HG03060 (cell line): ENCODE results near the gene MAP1A.

ENCODE experiments used
- ATAC-seq: cut with Tn5 transposase; IDR thresholded peaks from one replicate; pipeline ENCODE4 v1.9.1; 2021; ENCODE audit warnings: low read depth, moderate number of reproducible peaks; ENCODE audit not compliant: unreplicated experiment

Gene MAP1A

GRCh38 chr15:43517354-43518196, at the start of gene MAP1A:
MAP1A (plus strand) TSS chr15:43517608; CDS start chr15:43521474, 3,866 bp downstream.
- no peak for ATAC-seq

GRCh38 chr15:43469867-43470266, 47.5 kb upstream of the MAP1A start:
- no peak for ATAC-seq

DNA sequence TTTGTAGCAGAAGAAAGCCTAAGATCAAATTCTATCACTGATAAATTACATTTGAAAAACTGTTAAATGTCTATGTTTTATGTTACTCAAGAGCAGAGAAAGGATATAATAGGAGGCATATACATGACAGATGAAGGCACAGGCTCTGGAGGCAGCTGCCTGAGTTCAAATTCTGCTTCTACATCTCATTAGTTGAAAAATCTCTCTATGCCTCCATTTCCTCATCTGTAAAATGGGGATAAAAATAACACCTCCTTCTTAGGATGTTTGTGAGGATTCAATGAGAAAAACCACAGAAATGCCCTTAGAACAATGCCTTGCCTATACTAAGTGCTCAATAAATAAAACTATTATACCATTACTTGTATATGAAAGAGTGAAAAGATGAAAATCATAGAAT, 45.4 kb upstream of the MAP1A start:
- ATAC-seq = no peak

DNA sequence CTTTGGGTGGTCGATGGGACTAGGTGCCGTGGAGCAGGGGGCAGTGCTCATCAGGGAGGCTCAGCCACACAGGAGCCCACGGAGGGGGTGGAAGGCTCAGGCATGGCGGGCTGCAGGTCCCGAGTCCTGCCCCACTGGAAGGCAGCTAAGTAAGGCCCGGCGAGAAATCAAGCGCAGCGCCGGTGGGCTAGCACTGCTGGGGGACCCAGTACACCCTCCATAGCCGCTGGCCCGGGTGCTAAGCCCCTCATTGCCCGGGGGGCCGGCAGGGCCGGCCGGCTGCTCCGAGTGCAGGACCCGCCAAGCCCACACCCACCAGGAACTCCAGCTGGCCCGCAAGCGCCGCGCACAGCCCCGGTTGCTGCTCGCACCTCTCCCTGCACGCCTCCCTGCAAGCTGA, 43.5 kb upstream of the MAP1A start:
- no peak for ATAC-seq

GRCh38 chr15:43483297-43484128, 33.9 kb upstream of the MAP1A start:
- no peak for ATAC-seq

GRCh38 chr15:43484455-43484854, 33.0 kb upstream of the MAP1A start:
- ATAC-seq = no peak

GRCh38 chr15:43487271-43487895, 30.0 kb upstream of the MAP1A start:
- no peak for ATAC-seq

DNA sequence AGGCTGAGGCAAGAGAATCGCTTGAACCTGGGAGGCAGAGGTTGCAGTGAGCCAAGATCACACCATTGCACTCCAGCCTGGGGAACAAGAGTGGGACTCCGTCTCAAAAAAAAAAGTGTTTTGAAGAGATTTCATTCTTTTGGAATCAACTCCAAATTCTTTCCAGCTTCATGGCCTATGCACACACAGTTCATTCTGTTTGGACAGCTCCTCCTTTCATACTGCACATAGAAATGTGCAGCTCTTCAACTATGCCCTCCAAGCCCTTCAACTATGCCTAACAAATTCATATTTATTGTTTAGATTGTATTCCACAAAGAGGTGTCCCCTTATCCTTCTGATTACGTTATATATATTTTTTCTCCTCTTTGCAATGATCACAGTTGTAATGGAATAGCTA, 28.6 kb upstream of the MAP1A start:
- ATAC-seq = no peak

- ATAC-seq = no peak
Observed at GRCh38 chr15:43489191-43489590, 28.2 kb upstream of the MAP1A start.

DNA sequence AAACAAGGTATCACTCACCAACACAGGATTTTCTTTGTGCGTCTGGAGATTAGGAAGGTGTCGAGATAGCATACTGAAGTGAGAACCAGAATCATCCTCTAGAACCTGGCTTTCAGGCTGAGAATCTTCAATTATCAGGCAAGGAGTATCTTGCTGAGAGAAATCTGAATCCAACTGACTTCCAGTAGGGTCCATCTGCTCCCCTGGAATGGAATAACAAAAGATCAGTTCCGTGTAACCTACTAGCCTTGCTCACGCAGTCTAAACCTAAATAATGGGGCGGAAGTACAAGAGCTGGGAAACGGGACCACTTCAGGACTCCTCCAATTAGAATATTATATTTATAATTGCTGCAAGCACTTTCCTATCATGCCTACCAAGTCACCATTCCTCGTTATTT, 25.1 kb upstream of the MAP1A start:
- ATAC-seq = no peak

GRCh38 chr15:43492673-43493601, 24.5 kb upstream of the MAP1A start, which contains the start of gene TP53BP1:
TP53BP1 (minus strand) TSS chr15:43493156; CDS start chr15:43493043, 113 bp downstream.
- peak; percentile 64 for ATAC-seq

- no peak for ATAC-seq
Observed at GRCh38 chr15:43493703-43494472, 23.5 kb upstream of the MAP1A start.

- no peak for ATAC-seq
Observed at GRCh38 chr15:43498990-43499389, 18.4 kb upstream of the MAP1A start.

DNA sequence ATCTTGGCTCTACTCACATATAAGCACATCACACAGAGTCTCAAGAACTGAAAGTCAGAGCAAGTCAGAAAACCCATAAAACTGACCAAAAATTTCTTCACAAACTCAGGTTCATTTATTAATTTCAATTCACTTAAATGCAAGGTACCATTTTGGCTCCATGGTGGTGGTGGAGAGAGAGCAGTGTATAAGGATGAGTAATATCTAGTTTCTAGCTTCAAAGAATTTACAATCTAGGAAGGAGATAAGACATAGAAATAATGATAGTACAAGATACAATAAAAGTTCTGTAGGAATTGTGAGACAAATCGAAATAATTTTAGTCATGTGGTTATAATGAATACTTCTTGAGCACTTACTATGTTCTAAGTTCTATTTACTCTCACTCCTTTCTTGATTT, 17.8 kb upstream of the MAP1A start:
- no peak for ATAC-seq

DNA sequence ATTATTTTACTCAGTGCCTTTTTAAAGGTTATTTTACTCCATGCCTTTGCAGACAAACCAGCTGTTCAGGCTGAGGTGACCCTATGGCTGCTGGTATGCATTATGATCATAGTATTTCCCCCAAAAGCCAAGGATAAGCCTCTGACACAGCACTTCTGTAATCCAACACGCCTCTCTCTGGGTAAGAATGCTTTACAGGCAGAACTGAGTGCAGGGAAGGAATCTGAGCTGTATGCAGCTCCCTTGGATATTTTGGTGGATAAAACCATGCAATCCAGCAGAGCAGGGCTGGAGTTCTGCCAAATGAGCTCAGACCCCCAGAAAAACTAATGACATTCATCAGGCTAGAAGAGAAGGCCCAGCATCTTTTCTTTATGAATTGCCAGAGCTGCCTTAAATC, 11.7 kb upstream of the MAP1A start:
- no peak for ATAC-seq

GRCh38 chr15:43508421-43508820, 9.0 kb upstream of the MAP1A start:
- no peak for ATAC-seq

DNA sequence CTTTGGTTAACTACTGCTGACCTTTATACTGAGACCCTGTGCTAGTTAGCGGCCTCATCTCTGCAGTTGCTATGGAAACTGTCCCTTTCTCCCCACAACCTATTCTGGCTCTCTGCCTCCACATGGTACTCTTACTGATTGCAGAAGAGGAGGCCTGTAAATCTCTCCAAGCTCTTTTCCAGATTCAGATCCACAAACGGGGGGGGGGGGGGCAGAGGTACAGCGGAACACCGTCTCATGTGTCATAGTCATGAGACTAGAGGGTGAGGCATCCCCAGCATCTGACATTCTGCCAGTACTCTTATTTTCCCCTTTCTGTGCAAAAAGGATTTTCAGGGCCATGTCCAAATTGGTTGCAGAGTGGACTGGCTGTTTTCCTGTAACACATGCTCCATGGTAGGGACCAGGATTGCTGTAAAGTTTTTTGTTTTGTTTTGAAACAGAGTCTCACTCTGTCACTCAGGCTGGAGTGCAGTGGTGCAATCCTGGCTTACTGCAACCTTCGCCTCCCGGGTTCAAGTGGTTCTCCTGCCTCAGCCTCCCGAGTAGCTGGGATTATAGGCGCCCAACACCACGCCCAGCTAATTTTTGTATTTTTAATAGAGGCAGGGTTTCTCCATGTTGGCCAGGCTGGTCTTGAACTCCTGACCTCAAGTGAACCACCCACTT, 8.3 kb upstream of the MAP1A start:
- no peak for ATAC-seq

- no peak for ATAC-seq
Observed at GRCh38 chr15:43509660-43510199, 7.7 kb upstream of the MAP1A start.
